Activated CD8-positive, alpha-beta T cell treated with anti-CD3 and anti-CD28 coated beads for 36 hours (primary cell): ENCODE measurements around the gene SCP2. TPM values are rescaled to one million over a fixed set of nuclear protein-coding genes. Genes with fewer than 3 reads are reported as not detected.

Experiments
- ATAC-seq: fragments of 200-7000 bp; cut with Tn5 transposase; one replicate; pipeline ENCODE4 v1.10.0; 2021; ENCODE audit warnings: mild to moderate bottlenecking, moderate library complexity
- CTCF ChIA-PET: fragments of 350-600 bp; sonication (Branson Sonifier 250); formaldehyde crosslinking; loops from one replicate; lab custom pipeline; 2021; ENCODE audit warnings: antibody characterized with exemption; lab: Charles Lee
- POLR2A ChIA-PET: fragments of 350-600 bp; sonication (Branson Sonifier 250); formaldehyde crosslinking; loops from one replicate; lab custom pipeline; 2021; ENCODE audit warnings: antibody characterized with exemption; lab: Charles Lee
- DNase-seq: peaks from one replicate; pipeline ENCODE4 v3.0.0-alpha.2; 2020
- H3K27ac Mint-ChIP-seq: one replicate; pipeline ENCODE4 v1.8.0; 2021; ENCODE audit warnings: mild to moderate bottlenecking, mixed read lengths
- H3K27me3 Mint-ChIP-seq: one replicate; pipeline ENCODE4 v1.8.0; 2021; ENCODE audit warnings: mixed read lengths
- H3K36me3 Mint-ChIP-seq: one replicate; pipeline ENCODE4 v1.8.0; 2021; ENCODE audit warnings: low read depth, mixed read lengths
- H3K4me1 Mint-ChIP-seq: one replicate; pipeline ENCODE4 v1.8.0; 2021; ENCODE audit warnings: low read depth, mixed read lengths
- H3K4me3 Mint-ChIP-seq: one replicate; pipeline ENCODE4 v1.8.0; 2021; ENCODE audit warnings: mild to moderate bottlenecking, moderate library complexity, mixed read lengths
- H3K9me3 Mint-ChIP-seq: one replicate; pipeline ENCODE4 v1.8.0; 2021; ENCODE audit warnings: mixed read lengths
- intact Hi-C: fragments of 100-400 bp; cut with micrococcal nuclease; formaldehyde crosslinking; loops from one replicate; pipeline ENCODE4 v1.10.0; 2022
- total RNA-seq, 2 experiments: library from RNA; stranded (reverse); gene quantifications; one replicate each; pipeline ENCODE4 v1.2.3, GENCODE V29; 2021
- TF ChIP-seq, protein P1 (sequence below): fragments of 200-600 bp; IDR thresholded peaks from one replicate; pipeline ENCODE4 v1.8.0; 2022; ENCODE audit warnings: antibody characterized with exemption, mild to moderate bottlenecking

The SCP2 gene
- total RNA-seq, 2 experiments from 2014 or later: 60.7 to 66.8 TPM

DNA sequence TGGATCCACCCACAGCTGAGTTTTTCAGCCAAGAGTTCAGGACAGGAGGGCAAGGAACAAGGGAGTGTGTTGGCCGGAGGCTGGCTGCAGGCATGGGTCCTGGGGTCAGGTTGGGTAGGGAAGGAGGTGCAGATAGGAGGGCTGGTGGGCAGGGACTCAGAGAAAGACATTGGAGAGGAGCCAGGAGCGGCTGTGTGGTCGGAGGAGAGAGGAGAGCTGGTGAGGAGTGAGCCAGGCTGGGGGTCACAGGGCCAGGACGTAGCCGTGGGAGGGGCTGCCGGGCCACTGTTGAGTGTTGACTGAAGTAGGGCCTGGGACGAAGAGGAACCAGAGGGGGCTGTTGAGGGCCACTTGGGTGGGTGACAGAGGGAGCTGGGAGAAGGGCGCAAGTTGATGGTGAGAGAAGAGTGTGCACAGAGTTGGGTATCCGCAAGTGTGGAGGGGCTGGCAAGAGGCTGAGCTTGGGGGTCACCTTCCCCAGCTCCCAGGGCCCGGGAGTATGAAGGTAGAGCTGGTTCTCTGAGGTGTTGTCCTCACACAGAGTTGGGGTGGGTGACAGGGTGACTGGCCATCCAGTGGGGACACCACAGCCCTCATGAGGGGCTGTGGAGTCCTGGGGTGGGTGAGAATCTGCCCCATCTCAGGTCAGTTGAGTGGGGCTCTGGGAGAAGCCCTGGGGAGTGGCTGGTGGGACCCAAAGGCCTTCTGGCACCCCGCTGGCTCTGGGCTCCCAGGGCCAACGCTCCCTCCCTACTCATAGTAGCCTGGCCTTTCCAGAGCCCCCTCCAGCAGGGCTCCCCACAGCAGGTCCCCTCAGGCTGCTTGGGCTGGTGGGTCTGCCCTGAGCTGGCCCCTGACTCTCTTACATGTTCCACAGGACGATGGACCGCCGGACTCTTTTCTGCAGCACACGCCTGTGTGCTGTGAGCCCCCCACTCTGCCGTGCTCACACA is 156.8 kb downstream of the SCP2 start:
- Mint-ChIP-seq H3K27ac (no peak overlapping the region), H3K9me3 (no peaks in the 10 kb centered on the region), H3K27me3 (no peaks in the 10 kb centered on the region), H3K36me3 (no peaks in the 10 kb centered on the region), H3K4me1 (no peaks in the 10 kb centered on the region), H3K4me3 (no peak overlapping the region)
- TF ChIP-seq, protein P1, sequence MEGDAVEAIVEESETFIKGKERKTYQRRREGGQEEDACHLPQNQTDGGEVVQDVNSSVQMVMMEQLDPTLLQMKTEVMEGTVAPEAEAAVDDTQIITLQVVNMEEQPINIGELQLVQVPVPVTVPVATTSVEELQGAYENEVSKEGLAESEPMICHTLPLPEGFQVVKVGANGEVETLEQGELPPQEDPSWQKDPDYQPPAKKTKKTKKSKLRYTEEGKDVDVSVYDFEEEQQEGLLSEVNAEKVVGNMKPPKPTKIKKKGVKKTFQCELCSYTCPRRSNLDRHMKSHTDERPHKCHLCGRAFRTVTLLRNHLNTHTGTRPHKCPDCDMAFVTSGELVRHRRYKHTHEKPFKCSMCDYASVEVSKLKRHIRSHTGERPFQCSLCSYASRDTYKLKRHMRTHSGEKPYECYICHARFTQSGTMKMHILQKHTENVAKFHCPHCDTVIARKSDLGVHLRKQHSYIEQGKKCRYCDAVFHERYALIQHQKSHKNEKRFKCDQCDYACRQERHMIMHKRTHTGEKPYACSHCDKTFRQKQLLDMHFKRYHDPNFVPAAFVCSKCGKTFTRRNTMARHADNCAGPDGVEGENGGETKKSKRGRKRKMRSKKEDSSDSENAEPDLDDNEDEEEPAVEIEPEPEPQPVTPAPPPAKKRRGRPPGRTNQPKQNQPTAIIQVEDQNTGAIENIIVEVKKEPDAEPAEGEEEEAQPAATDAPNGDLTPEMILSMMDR: no peak
- ATAC-seq (no peak), DNase-seq (no peak)
- intact Hi-C loops: no loop called here
- ChIA-PET POLR2A (interaction anchor here (0.5 kb wide), 1 partner anchor 64 kb away, joined by 3 read pairs; no protein-coding TSS in a partner anchor), CTCF (no interaction called here)

DNA sequence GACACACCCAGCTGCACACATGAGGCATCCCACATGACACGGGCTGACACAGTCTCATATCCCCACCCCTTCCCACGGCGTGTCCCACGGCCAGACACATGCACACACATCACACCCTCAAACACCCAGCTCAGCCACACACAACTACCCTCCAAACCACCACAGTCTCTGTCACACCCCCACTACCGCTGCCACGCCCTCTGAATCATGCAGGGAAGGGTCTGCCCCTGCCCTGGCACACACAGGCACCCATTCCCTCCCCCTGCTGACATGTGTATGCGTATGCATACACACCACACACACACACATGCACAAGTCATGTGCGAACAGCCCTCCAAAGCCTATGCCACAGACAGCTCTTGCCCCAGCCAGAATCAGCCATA is 157.5 kb downstream of the SCP2 start:
- H3K4me3 Mint-ChIP-seq: no peak overlapping the region
- TF ChIP-seq, protein P1: no peak
- no peaks in the 10 kb centered on the region for H3K9me3 Mint-ChIP-seq
- H3K27me3 Mint-ChIP-seq: no peaks in the 10 kb centered on the region
- no peak overlapping the region for H3K27ac Mint-ChIP-seq
- no peaks in the 10 kb centered on the region for H3K36me3 Mint-ChIP-seq
- intact Hi-C loops: no loop called here
- H3K4me1 Mint-ChIP-seq: no peaks in the 10 kb centered on the region
- ATAC-seq (no peak), DNase-seq (no peak)
- POLR2A ChIA-PET: no interaction called here
- CTCF ChIA-PET: no interaction called here

DNA sequence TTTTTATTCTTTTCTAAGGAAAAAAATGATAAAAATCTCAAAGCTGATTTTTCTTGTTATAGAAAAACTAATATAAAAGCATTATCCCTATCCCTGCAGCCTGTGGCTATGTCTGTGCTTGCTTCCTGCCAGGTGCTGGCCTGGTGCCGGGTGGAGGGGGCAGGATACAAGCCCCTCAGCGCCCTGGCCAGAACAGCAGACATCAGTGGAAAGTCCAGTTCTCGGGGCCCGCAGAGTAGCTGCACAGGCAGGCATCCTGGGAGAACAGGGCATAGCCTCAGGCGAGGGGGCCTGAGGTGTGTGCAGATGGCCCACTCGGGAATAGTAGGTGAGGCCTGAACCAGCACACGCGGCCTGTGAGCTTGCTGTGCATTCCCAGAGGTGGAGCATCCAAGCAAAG is 158.3 kb downstream of the SCP2 start:
- ChIA-PET POLR2A (interaction anchor here (0.6 to 1.6 kb wide), 2 partner anchors 24 to 289 kb away, joined by 3 read pairs; partner anchors contain the start of gene PODN), CTCF (no interaction called here)
- Mint-ChIP-seq H3K27ac (no peak overlapping the region), H3K9me3 (no peaks in the 10 kb centered on the region), H3K27me3 (no peaks in the 10 kb centered on the region), H3K4me1 (no peaks in the 10 kb centered on the region), H3K4me3 (no peak overlapping the region), H3K36me3 (no peaks in the 10 kb centered on the region)
- ATAC-seq (no peak), DNase-seq (no peak)
- TF ChIP-seq, protein P1: no peak
- intact Hi-C loops: no loop called here

DNA sequence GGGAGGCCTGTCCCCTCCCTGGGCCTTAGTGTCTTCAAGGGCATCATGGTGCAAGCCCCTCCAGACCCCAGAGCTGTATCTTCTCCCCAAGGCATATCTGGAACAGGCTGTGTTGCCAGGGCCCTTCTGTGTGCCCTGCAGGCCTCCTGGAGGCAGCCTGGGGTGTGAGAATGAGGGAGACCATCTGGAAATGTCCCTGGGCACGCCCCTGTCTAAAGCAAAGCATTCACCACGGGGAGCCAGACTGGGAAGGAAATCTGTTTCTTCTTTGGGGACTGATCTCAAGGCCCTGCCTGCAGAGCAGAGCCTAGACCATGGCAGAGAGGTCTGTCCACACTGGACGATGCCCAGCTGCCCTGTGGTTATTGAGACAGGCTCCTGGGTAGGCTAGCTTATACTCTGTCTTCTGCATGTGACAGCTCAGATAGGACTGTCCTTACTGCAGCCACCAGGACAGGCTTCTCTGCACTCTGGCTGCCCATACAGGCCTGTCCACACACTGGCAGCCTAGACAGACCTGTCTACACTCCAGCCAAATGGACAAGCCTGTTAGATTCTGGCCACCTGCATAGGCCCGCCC is 159.5 kb downstream of the SCP2 start:
- Mint-ChIP-seq H3K27me3 (no peaks in the 10 kb centered on the region), H3K36me3 (no peaks in the 10 kb centered on the region), H3K4me3 (no peak overlapping the region), H3K9me3 (no peaks in the 10 kb centered on the region), H3K4me1 (no peaks in the 10 kb centered on the region), H3K27ac (no peak overlapping the region)
- no peak for DNase-seq
- CTCF ChIA-PET: no interaction called here
- no peak for ATAC-seq
- POLR2A ChIA-PET: interaction anchor here (1.6 kb wide), 1 partner anchor 25 kb away, joined by 3 read pairs; the partner anchor contains the start of gene PODN
- TF ChIP-seq, protein P1: no peak
- intact Hi-C loops: no loop called here
